GM03348 (cell line): ENCODE data around the gene SLC30A10.
"Not testable (repeated sequence)": the region's sequence is repeated elsewhere in the genome, so short reads cannot be mapped to it uniquely, and the experiment has no call there.

Experiments used
- DNase-seq: peaks from one replicate; pipeline ENCODE4 v3.0.0; 2012; ENCODE audit warnings: low spot score

Gene SLC30A10

GRCh38 chr1:219927956-219928790 lies at the start of gene SLC30A10:
Gene SLC30A10, minus strand, starts transcription at chr1:219928557. Its CDS starts 117 bp downstream, at chr1:219928440.
- peak; percentile 41 for DNase-seq

- DNase-seq, result no peak
Observed at GRCh38 chr1:219973213-219973612, 44.9 kb upstream of the SLC30A10 start.

- no peak for DNase-seq
Observed at GRCh38 chr1:219967361-219967760, 39.0 kb upstream of the SLC30A10 start.

GRCh38 chr1:219966071-219966349 lies 37.7 kb upstream of the SLC30A10 start:
- no peak for DNase-seq

GRCh38 chr1:219965285-219966070 lies 37.1 kb upstream of the SLC30A10 start:
- DNase-seq, result no peak

GRCh38 chr1:219963432-219963831 lies 35.1 kb upstream of the SLC30A10 start:
- DNase-seq, result no peak

GRCh38 chr1:219961684-219962083 lies 33.3 kb upstream of the SLC30A10 start:
- no peak for DNase-seq

- DNase-seq, result no peak
Observed at GRCh38 chr1:219959540-219960203, 31.3 kb upstream of the SLC30A10 start.

GRCh38 chr1:219958875-219959417 lies 30.6 kb upstream of the SLC30A10 start:
- no peak for DNase-seq

- no peak for DNase-seq
Observed at GRCh38 chr1:219954736-219955421, 26.5 kb upstream of the SLC30A10 start.

GRCh38 chr1:219954052-219954451 lies 25.7 kb upstream of the SLC30A10 start:
- DNase-seq, result no peak

- DNase-seq, result no peak
Observed at GRCh38 chr1:219952361-219952760, 24.0 kb upstream of the SLC30A10 start.

GRCh38 chr1:219949227-219949626 lies 20.9 kb upstream of the SLC30A10 start:
- DNase-seq, result not testable (repeated sequence)

GRCh38 chr1:219948766-219949165 lies 20.4 kb upstream of the SLC30A10 start:
- not testable (repeated sequence) for DNase-seq

- DNase-seq, result no peak
Observed at GRCh38 chr1:219945795-219946194, 17.4 kb upstream of the SLC30A10 start.

GRCh38 chr1:219941179-219942118 lies 13.1 kb upstream of the SLC30A10 start:
- DNase-seq, result no peak

- DNase-seq, result no peak
Observed at GRCh38 chr1:219940707-219941106, 12.3 kb upstream of the SLC30A10 start.

- no peak for DNase-seq
Observed at GRCh38 chr1:219938706-219939105, 10.3 kb upstream of the SLC30A10 start.

- not testable (repeated sequence) for DNase-seq
Observed at GRCh38 chr1:219933763-219934162, 5.4 kb upstream of the SLC30A10 start.

GRCh38 chr1:219931033-219931432 lies 2.7 kb upstream of the SLC30A10 start:
- no peak for DNase-seq

- DNase-seq, result no peak
Observed at GRCh38 chr1:219928791-219929118, 398 bp upstream of the SLC30A10 start.
